ENCODE results near the gene TALDO1.

The TALDO1 gene

GRCh38 chr11:747158-748006, at the start of gene TALDO1:
TSS of gene TALDO1 (plus strand) at chr11:747464. CDS start at chr11:747482, 18 bp downstream.
- peak; percentile 26 to 63 (median 42) for DNase-seq

GRCh38 chr11:697811-698311, 49.4 kb upstream of the TALDO1 start:
- DNase-seq, result no peak

GRCh38 chr11:698493-699115, 48.7 kb upstream of the TALDO1 start:
- DNase-seq, result no peak

GRCh38 chr11:699116-699508, 48.2 kb upstream of the TALDO1 start:
- no peak for DNase-seq

GRCh38 chr11:699753-700152, 47.5 kb upstream of the TALDO1 start:
- no peak for DNase-seq

GRCh38 chr11:701741-702461, 45.4 kb upstream of the TALDO1 start:
- DNase-seq, result no peak

GRCh38 chr11:702462-703461, 44.5 kb upstream of the TALDO1 start:
- no peak for DNase-seq

GRCh38 chr11:703506-703905, 43.8 kb upstream of the TALDO1 start:
- no peak for DNase-seq

GRCh38 chr11:704228-704674, 43.0 kb upstream of the TALDO1 start:
- no peak for DNase-seq

- no peak for DNase-seq
These were observed 42.3 kb upstream of the TALDO1 start for GRCh38 chr11:704781-705645.

- DNase-seq, result peak in 1 of 4 experiments; percentile 17
These were observed 41.4 kb upstream of the TALDO1 start, which contains the start of gene EPS8L2 for GRCh38 chr11:705646-706438. TSS of gene EPS8L2 (plus strand) at chr11:706231. CDS start at chr11:709408, 3,177 bp downstream.

- no peak for DNase-seq
These were observed 40.8 kb upstream of the TALDO1 start for GRCh38 chr11:706439-706956.

- DNase-seq, result no peak
These were observed 40.1 kb upstream of the TALDO1 start for GRCh38 chr11:706957-707816.

GRCh38 chr11:707817-708420, 39.3 kb upstream of the TALDO1 start:
- no peak for DNase-seq

GRCh38 chr11:708511-708910, 38.8 kb upstream of the TALDO1 start:
- DNase-seq, result no peak

GRCh38 chr11:709109-709997, 37.9 kb upstream of the TALDO1 start:
- DNase-seq, result no peak

- DNase-seq, result no peak
These were observed 32.8 kb upstream of the TALDO1 start for GRCh38 chr11:714436-714835.

Measured in activated naive CD4-positive, alpha-beta T cell (primary cell).